Measurements from ENCODE around the gene HS3ST4.

GRCh38 chr16:25978218-25978617, 286.5 kb downstream of the HS3ST4 start:
- no peak for TF ChIP-seq CTCF (IDR thresholded peaks at IDR 0.05)
- TF ChIP-seq POLR2A (IDR thresholded peaks at IDR 0.05), result no peak
- TF ChIP-seq POLR2AphosphoS5 (IDR thresholded peaks at IDR 0.05), result peak; percentile 31
